ENCODE data around the gene FAM83D. TPM values are rescaled to one million over a fixed set of nuclear protein-coding genes. Genes with fewer than 3 reads are reported as not detected.

Gene FAM83D
- polyA plus RNA-seq, 10 donors = 4.8 to 13.4 (median 8.1) TPM

DNA sequence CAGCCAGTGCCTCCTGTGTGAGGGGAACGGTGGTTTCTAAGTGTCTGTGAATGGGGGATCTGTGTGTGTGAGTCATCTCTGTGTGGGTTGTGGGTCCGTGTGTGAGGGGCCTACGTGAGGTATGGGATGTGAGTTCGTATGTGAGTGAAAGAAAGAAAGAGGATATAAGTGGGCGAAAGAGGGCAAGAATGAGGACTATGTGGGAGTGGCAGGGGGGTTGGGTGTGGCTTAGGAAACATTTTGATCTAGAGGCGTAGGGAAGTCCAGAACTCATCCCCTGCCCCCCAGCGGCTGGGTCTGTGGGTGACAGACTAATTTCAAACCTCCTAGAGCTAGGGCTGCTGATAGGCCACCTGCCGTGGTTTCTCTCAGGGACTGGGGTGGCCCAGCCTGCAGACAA is 71.4 kb downstream of the FAM83D start:
- DNase-seq = no peak

DNA sequence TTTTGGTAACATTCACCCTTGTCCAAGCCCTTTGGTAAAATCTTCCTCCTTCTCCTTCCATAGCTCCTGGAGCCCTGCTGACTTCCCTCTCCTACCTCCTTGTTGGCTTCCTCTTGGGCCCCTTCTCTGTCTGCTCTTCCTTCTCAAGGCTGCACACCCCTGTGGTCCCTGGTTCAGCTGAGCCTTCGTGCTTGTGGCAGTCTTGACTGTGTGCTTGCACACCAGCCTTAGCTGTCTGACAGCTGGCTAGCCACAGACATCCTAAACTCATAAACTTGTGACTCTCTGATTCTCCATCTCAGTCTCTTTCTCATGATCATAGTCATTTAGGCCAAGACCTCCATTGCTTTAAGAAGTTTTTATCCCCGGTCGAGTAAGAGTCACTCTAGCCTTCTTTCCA is 73.0 kb downstream of the FAM83D start:
- no peak for DNase-seq

DNA sequence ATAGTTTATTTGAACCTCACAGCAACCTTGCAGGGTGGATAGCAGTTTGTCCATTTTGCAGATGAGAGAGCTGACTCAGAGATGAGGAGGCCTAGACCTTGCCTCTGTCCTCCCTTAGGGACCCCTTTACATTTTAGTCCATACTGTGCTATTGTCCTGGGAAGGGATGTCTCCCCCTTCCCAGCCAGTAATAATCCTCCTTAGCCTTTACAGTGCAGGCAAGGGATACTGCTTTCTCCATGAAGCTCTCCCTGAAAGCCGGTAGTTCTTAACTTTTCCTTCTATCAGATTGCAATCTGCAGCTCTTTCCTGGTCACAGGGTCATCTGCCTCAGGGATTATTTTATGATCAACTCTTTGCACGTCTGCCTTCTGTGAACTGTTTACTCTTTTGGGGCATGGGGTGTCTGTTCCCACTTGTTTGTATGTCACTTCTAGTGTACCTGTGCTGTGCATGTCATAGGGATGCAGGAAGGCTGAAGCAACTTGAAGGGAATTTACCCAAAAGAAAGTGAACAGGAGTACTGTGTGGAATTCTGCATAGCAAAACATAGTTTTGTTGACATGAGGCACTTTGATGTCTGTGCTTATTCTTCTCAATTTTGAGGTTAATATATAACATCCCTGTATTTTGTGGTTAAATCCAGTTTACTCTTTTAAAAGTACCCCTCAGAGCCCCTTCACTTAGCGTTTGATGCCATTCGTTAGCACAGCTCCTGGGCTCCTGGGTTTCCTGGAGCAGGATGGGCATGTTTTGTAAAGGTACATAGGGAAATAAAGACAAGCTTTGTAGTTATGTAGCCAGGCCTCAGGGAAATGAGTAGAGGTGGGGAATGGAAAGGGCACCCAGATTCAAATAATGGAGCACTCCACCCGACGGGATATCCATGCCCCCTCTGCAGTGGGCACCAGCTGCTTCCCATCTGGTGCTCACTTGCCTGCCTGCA is 74.0 kb downstream of the FAM83D start:
- DNase-seq = no peak

Other genes with a start within 250 kb of the FAM83D start
- gene SLC32A1, start 201.9 kb upstream of the FAM83D start, polyA plus RNA-seq (ENCODE audit: insufficient read length in 10 of 10) = not detected
- gene ACTR5, start 178.0 kb upstream of the FAM83D start, polyA plus RNA-seq (ENCODE audit: insufficient read length in 10 of 10) = 1 to 10 TPM; 4.5 to 7.4 (median 5.9) TPM
- gene PPP1R16B, start 120.7 kb upstream of the FAM83D start, polyA plus RNA-seq (ENCODE audit: insufficient read length in 10 of 10) = 1 to 10 TPM; 3.8 to 7.3 (median 5.4) TPM
- 10 to 100 TPM in 1 of 10 donors, 1 to 10 TPM in 9; 6.1 to 11.7 (median 8.3) TPM for gene DHX35, start 35.9 kb downstream of the FAM83D start, polyA plus RNA-seq (ENCODE audit: insufficient read length in 10 of 10)

Data from muscle of back (tissue), 11 donors.